ENCODE measurements around the gene RNF183. TPM values are rescaled to one million over a fixed set of nuclear protein-coding genes. Genes with fewer than 3 reads are reported as not detected.

RNF183 gene, protein sequence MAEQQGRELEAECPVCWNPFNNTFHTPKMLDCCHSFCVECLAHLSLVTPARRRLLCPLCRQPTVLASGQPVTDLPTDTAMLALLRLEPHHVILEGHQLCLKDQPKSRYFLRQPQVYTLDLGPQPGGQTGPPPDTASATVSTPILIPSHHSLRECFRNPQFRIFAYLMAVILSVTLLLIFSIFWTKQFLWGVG
- polyA plus RNA-seq (2013, experiment 1 of 2) = not detected
- not detected for polyA plus RNA-seq (2013, experiment 2 of 2)

DNA sequence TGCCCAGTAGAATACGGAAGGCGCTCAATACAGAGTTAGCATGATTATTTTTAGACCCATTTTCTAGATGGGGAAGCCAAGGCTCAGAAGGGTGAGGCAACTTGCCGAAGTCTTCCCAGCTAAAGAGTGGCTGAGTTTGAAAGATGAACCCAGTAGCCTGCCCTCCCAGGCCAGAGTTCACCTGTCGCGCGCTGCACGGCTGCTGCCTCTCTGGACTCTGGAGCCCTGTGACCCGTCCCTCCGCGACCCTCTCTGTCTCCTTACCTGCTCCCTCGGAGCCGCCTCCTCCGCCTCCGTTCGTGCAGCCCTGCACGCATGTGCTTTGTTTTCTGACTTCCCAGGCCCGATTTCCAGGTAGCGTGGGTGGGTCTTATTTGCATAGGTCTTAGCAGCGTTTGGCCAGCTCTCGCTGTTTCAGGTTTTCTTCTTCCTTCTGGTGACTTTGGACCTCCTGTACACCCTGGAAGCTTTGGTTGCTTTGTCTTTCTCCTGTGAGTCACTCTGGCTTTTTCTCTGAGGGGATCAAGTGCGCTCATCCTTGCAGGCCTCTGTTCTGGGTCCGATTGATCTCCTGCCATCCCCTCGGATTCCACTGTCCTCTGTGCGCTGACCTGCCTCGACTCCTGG lies at the start of gene RNF183:
Gene RNF183, minus strand, starts transcription at position 585 of the 627 bp plus-strand sequence. CDS start 5,192 bp downstream, outside the sequence.
- Histone ChIP-seq H3K18ac (ENCODE audit: low read length) (no peak within 1 kb of the TSS), H2BK120ac (ENCODE audit: low read depth, low read length) (no peak within 1 kb of the TSS), H3K79me2 (ENCODE audit: control insufficient read depth, insufficient read depth, low read length) (no peaks in the 10 kb centered on the region), H3K4me1 (ENCODE audit: control insufficient read depth, low read depth, low read length) (no peaks in the 10 kb centered on the region), H3K27ac (ENCODE audit: low read depth, low read length) (no peak within 1 kb of the TSS), H3K9ac (ENCODE audit: low read length) (no peak within 1 kb of the TSS), H3K36me3 (ENCODE audit: control insufficient read depth, insufficient read depth, low read length) (no peaks in the 10 kb centered on the region), H3K23ac (ENCODE audit: low read length) (no peak within 1 kb of the TSS), H3K56ac (ENCODE audit: low read length) (peak within 1 kb of the TSS; percentile 7), H4K8ac (ENCODE audit: low read depth, low read length) (no peak within 1 kb of the TSS), H2AK5ac (ENCODE audit: low read length) (no peak within 1 kb of the TSS), H4K5ac (ENCODE audit: low read length) (no peak within 1 kb of the TSS), H3K4me3 (ENCODE audit: low read length) (no peak within 1 kb of the TSS), H3K4ac (ENCODE audit: low read depth, low read length) (no peak within 1 kb of the TSS), H3K4me2 (ENCODE audit: low read length) (no peak within 1 kb of the TSS), H3K27me3 (ENCODE audit: insufficient read depth, low read length, poor library complexity) (no peaks in the 10 kb centered on the region), H3K79me1 (ENCODE audit: low read length) (no peaks in the 10 kb centered on the region), H2BK15ac (replicated peaks; ENCODE audit: low read depth) (no peak within 1 kb of the TSS), H2BK5ac (ENCODE audit: low read length) (no peak within 1 kb of the TSS)
- WGBS (ENCODE audit: extremely low coverage, insufficient coverage, low lambda C conversion rate) = no CpG with 5 or more reads among the region's 25 CpGs
- DNase-seq = no peak

DNA sequence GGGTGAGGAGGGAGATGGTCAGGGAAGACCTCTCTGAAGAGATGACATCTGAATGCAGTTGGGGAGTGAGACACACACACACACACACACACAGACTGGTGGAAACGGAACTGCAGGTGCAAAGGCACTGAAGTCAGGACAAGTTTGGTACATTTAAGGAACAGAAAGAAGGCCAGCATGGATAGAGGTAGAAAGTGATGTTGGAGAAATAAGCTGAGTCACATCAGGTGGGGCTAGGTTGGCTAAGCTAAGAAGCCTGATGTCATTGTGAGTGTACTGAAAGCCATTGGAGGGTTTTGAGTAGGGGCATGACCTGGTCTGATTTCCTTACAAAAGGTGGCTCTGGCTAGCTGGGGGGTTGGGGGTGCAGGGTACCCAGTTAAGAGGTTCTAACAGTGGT lies 49.2 kb upstream of the RNF183 start:
- Histone ChIP-seq H3K36me3 (ENCODE audit: control insufficient read depth, insufficient read depth, low read length) (no peaks in the 10 kb centered on the region), H2BK5ac (ENCODE audit: low read length) (no peak overlapping the region), H3K4me3 (ENCODE audit: low read length) (no peak overlapping the region), H4K8ac (ENCODE audit: low read depth, low read length) (no peak overlapping the region), H3K56ac (ENCODE audit: low read length) (no peak overlapping the region), H2BK120ac (ENCODE audit: low read depth, low read length) (no peak overlapping the region), H4K5ac (ENCODE audit: low read length) (no peak overlapping the region), H3K27ac (ENCODE audit: low read depth, low read length) (no peak overlapping the region), H3K79me1 (ENCODE audit: low read length) (no peaks in the 10 kb centered on the region), H3K27me3 (ENCODE audit: insufficient read depth, low read length, poor library complexity) (peaks cover 10% of the 10 kb centered on the region), H3K23ac (ENCODE audit: low read length) (no peak overlapping the region), H3K4me1 (ENCODE audit: control insufficient read depth, low read depth, low read length) (no peaks in the 10 kb centered on the region), H3K4me2 (ENCODE audit: low read length) (no peak overlapping the region), H3K79me2 (ENCODE audit: control insufficient read depth, insufficient read depth, low read length) (no peaks in the 10 kb centered on the region), H3K4ac (ENCODE audit: low read depth, low read length) (no peak overlapping the region), H3K18ac (ENCODE audit: low read length) (no peak overlapping the region), H2AK5ac (ENCODE audit: low read length) (no peak overlapping the region), H3K9ac (ENCODE audit: low read length) (no peak overlapping the region), H2BK15ac (replicated peaks; ENCODE audit: low read depth) (no peak overlapping the region)
- no CpG with 5 or more reads among the region's 1 CpG for WGBS (ENCODE audit: extremely low coverage, insufficient coverage, low lambda C conversion rate)
- no peak for DNase-seq

DNA sequence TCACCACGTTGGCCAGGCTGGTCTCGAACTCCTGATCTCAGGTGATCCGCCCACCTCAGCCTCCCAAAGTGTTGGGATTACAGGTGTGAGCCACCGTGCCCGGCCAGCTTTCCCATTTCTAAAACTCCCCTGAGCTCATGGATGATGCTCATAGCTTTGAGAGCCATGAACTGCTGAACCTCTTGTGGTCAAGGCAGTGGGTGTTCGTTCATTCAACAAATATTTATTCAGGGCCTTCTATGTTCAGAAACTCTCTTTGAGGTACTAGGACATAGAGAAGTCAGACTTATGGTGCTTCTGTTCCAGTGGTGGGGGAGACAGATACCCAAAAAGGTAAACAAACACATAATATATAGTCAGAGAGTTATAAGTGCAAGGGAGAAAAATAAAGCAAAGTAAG lies 48.8 kb upstream of the RNF183 start:
- H3K18ac ChIP-seq (ENCODE audit: low read length) = no peak overlapping the region
- no peaks in the 10 kb centered on the region for H3K36me3 ChIP-seq (ENCODE audit: control insufficient read depth, insufficient read depth, low read length)
- H4K8ac ChIP-seq (ENCODE audit: low read depth, low read length) = no peak overlapping the region
- H3K4me2 ChIP-seq (ENCODE audit: low read length) = no peak overlapping the region
- no peaks in the 10 kb centered on the region for H3K79me1 ChIP-seq (ENCODE audit: low read length)
- H3K4me3 ChIP-seq (ENCODE audit: low read length) = no peak overlapping the region
- H3K9ac ChIP-seq (ENCODE audit: low read length) = no peak overlapping the region
- no peak overlapping the region for H2BK15ac ChIP-seq (replicated peaks; ENCODE audit: low read depth)
- H3K79me2 ChIP-seq (ENCODE audit: control insufficient read depth, insufficient read depth, low read length) = no peaks in the 10 kb centered on the region
- H2AK5ac ChIP-seq (ENCODE audit: low read length) = no peak overlapping the region
- H3K27ac ChIP-seq (ENCODE audit: low read depth, low read length) = no peak overlapping the region
- peaks cover 10% of the 10 kb centered on the region for H3K27me3 ChIP-seq (ENCODE audit: insufficient read depth, low read length, poor library complexity)
- WGBS (ENCODE audit: extremely low coverage, insufficient coverage, low lambda C conversion rate) = no CpG with 5 or more reads among the region's 6 CpGs
- no peak overlapping the region for H4K5ac ChIP-seq (ENCODE audit: low read length)
- H2BK120ac ChIP-seq (ENCODE audit: low read depth, low read length) = no peak overlapping the region
- H3K23ac ChIP-seq (ENCODE audit: low read length) = no peak overlapping the region
- no peaks in the 10 kb centered on the region for H3K4me1 ChIP-seq (ENCODE audit: control insufficient read depth, low read depth, low read length)
- H3K4ac ChIP-seq (ENCODE audit: low read depth, low read length) = no peak overlapping the region
- H3K56ac ChIP-seq (ENCODE audit: low read length) = no peak overlapping the region
- no peak for DNase-seq
- H2BK5ac ChIP-seq (ENCODE audit: low read length) = no peak overlapping the region

DNA sequence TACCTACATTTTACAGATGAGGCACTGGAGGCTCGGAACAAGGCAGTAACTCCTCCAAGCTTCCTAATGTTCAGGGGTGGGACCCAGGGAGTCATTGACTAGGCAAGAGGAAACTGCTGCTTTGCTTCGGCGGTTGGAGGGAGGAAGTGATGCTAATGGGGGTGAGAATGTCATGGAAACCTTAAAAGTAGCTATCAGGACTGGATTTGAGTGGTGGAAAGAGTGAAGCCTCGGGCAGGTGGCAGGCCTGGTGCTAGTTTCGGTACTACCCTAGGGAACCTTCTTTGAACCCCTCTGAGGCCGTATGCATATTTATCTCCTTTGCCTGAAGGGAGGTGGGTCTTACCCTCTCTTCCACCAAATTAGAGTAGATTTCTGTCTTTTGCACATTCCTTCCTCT lies 47.8 kb upstream of the RNF183 start:
- H3K56ac ChIP-seq (ENCODE audit: low read length) = no peak overlapping the region
- no peak overlapping the region for H3K4ac ChIP-seq (ENCODE audit: low read depth, low read length)
- no CpG with 5 or more reads among the region's 6 CpGs for WGBS (ENCODE audit: extremely low coverage, insufficient coverage, low lambda C conversion rate)
- H4K8ac ChIP-seq (ENCODE audit: low read depth, low read length) = no peak overlapping the region
- H2BK5ac ChIP-seq (ENCODE audit: low read length) = no peak overlapping the region
- no peak overlapping the region for H4K5ac ChIP-seq (ENCODE audit: low read length)
- H3K9ac ChIP-seq (ENCODE audit: low read length) = no peak overlapping the region
- no peak overlapping the region for H3K23ac ChIP-seq (ENCODE audit: low read length)
- no peak overlapping the region for H2BK120ac ChIP-seq (ENCODE audit: low read depth, low read length)
- H3K4me1 ChIP-seq (ENCODE audit: control insufficient read depth, low read depth, low read length) = no peaks in the 10 kb centered on the region
- no peak overlapping the region for H3K27ac ChIP-seq (ENCODE audit: low read depth, low read length)
- H3K27me3 ChIP-seq (ENCODE audit: insufficient read depth, low read length, poor library complexity) = peaks cover 10% of the 10 kb centered on the region
- H3K79me2 ChIP-seq (ENCODE audit: control insufficient read depth, insufficient read depth, low read length) = no peaks in the 10 kb centered on the region
- no peak overlapping the region for H3K18ac ChIP-seq (ENCODE audit: low read length)
- no peak overlapping the region for H2BK15ac ChIP-seq (replicated peaks; ENCODE audit: low read depth)
- H3K4me3 ChIP-seq (ENCODE audit: low read length) = no peak overlapping the region
- no peak overlapping the region for H3K4me2 ChIP-seq (ENCODE audit: low read length)
- H3K79me1 ChIP-seq (ENCODE audit: low read length) = no peaks in the 10 kb centered on the region
- no peak overlapping the region for H2AK5ac ChIP-seq (ENCODE audit: low read length)
- no peaks in the 10 kb centered on the region for H3K36me3 ChIP-seq (ENCODE audit: control insufficient read depth, insufficient read depth, low read length)
- DNase-seq = no peak

DNA sequence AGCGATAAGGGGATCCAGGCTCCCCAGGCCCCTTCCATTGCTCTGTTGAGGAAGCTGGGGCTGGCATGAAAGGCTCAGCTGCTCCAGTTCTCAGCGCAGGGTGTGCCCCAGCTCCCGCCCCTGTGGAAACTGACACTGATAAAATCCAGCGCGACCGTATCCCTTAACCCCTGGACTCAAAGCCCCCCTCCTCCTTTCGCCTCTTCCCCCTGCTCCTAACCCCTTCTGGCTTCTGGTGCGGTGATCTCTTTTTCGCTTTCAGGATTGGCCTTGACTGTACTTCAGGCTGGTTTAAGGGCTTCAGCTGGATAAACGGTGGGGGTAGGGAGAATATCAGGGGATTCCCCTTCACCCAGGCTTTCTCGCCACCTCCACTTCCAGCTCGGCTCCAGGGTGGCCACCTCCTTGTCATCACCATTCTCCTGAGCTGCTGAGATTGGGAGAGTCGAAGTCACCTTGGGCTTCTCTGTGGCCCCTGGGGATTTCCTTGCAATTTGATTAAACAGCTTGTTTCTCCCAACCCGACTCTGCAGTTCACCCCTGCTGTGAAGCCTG lies 47.0 kb upstream of the RNF183 start:
- Histone ChIP-seq H3K27me3 (ENCODE audit: insufficient read depth, low read length, poor library complexity) (peaks cover 10% of the 10 kb centered on the region), H4K8ac (ENCODE audit: low read depth, low read length) (no peak overlapping the region), H3K79me1 (ENCODE audit: low read length) (no peaks in the 10 kb centered on the region)

More for the DNA sequence above, 47.0 kb upstream of the RNF183 start:
- H3K36me3 ChIP-seq (ENCODE audit: control insufficient read depth, insufficient read depth, low read length) = no peaks in the 10 kb centered on the region
- no peak overlapping the region for H3K4me2 ChIP-seq (ENCODE audit: low read length)
- H3K4me1 ChIP-seq (ENCODE audit: control insufficient read depth, low read depth, low read length) = no peaks in the 10 kb centered on the region
- no peak overlapping the region for H4K5ac ChIP-seq (ENCODE audit: low read length)
- DNase-seq = no peak
- no peak overlapping the region for H3K27ac ChIP-seq (ENCODE audit: low read depth, low read length)
- H3K79me2 ChIP-seq (ENCODE audit: control insufficient read depth, insufficient read depth, low read length) = no peaks in the 10 kb centered on the region
- H3K23ac ChIP-seq (ENCODE audit: low read length) = no peak overlapping the region
- H3K9ac ChIP-seq (ENCODE audit: low read length) = no peak overlapping the region
- no peak overlapping the region for H2AK5ac ChIP-seq (ENCODE audit: low read length)
- H3K18ac ChIP-seq (ENCODE audit: low read length) = no peak overlapping the region
- H3K4ac ChIP-seq (ENCODE audit: low read depth, low read length) = no peak overlapping the region
- no CpG with 5 or more reads among the region's 14 CpGs for WGBS (ENCODE audit: extremely low coverage, insufficient coverage, low lambda C conversion rate)
- no peak overlapping the region for H3K4me3 ChIP-seq (ENCODE audit: low read length)
- H2BK15ac ChIP-seq (replicated peaks; ENCODE audit: low read depth) = no peak overlapping the region
- H2BK5ac ChIP-seq (ENCODE audit: low read length) = no peak overlapping the region
- no peak overlapping the region for H3K56ac ChIP-seq (ENCODE audit: low read length)
- no peak overlapping the region for H2BK120ac ChIP-seq (ENCODE audit: low read depth, low read length)
